GM18502 (cell line): ENCODE measurements around the gene IL17RA.

Experiments used
- ATAC-seq: cut with Tn5 transposase; IDR thresholded peaks from one replicate; pipeline ENCODE4 v1.9.1; 2021; ENCODE audit warnings: mild to moderate bottlenecking; ENCODE audit not compliant: unreplicated experiment, poor library complexity

IL17RA gene

GRCh38 chr22:17105143-17106129 lies 20.6 kb downstream of the IL17RA start:
- no peak for ATAC-seq

- no peak for ATAC-seq
These were observed 21.5 kb downstream of the IL17RA start for GRCh38 chr22:17106161-17106784.

GRCh38 chr22:17106785-17107546 lies 22.2 kb downstream of the IL17RA start:
- no peak for ATAC-seq

- ATAC-seq, result no peak
These were observed 22.7 kb downstream of the IL17RA start for GRCh38 chr22:17107547-17107810.

- ATAC-seq, result no peak
These were observed 23.7 kb downstream of the IL17RA start for GRCh38 chr22:17108256-17109112.

- ATAC-seq, result no peak
These were observed 24.5 kb downstream of the IL17RA start for GRCh38 chr22:17109113-17109865.

- no peak for ATAC-seq
These were observed 25.2 kb downstream of the IL17RA start for GRCh38 chr22:17109976-17110375.

- ATAC-seq, result no peak
These were observed 26.2 kb downstream of the IL17RA start for GRCh38 chr22:17110791-17111550.

- ATAC-seq, result no peak
These were observed 27.8 kb downstream of the IL17RA start for GRCh38 chr22:17112491-17113042.

- no peak for ATAC-seq
These were observed 28.8 kb downstream of the IL17RA start for GRCh38 chr22:17113600-17113999.

GRCh38 chr22:17114173-17114897 lies 29.5 kb downstream of the IL17RA start:
- ATAC-seq, result no peak

- ATAC-seq, result no peak
These were observed 30.1 kb downstream of the IL17RA start for GRCh38 chr22:17114898-17115235.

GRCh38 chr22:17115236-17115635 lies 30.4 kb downstream of the IL17RA start:
- no peak for ATAC-seq

GRCh38 chr22:17115945-17116565 lies 31.3 kb downstream of the IL17RA start:
- ATAC-seq, result no peak

- no peak for ATAC-seq
These were observed 32.0 kb downstream of the IL17RA start for GRCh38 chr22:17116572-17117330.

GRCh38 chr22:17117400-17117799 lies 32.6 kb downstream of the IL17RA start:
- no peak for ATAC-seq

GRCh38 chr22:17117890-17118289 lies 33.1 kb downstream of the IL17RA start:
- ATAC-seq, result no peak
